GM19328 (cell line): Measurements from ENCODE around the gene POLR3F.
"Not testable (repeated sequence)": the region's sequence is repeated elsewhere in the genome, so short reads cannot be mapped to it uniquely, and the experiment has no call there.

ENCODE experiments used
- ATAC-seq: cut with Tn5 transposase; IDR thresholded peaks from one replicate; pipeline ENCODE4 v1.9.1; 2021; ENCODE audit warnings: mild to moderate bottlenecking, moderate library complexity; ENCODE audit not compliant: unreplicated experiment

Gene POLR3F

GRCh38 chr20:18504479-18505060, 37.4 kb downstream of the POLR3F start:
- no peak for ATAC-seq

GRCh38 chr20:18506744-18507143, 39.6 kb downstream of the POLR3F start:
- ATAC-seq, result no peak

GRCh38 chr20:18507218-18508191, 40.3 kb downstream of the POLR3F start, which contains the start of gene SEC23B:
TSS of gene SEC23B (plus strand) at chr20:18507940. CDS start at chr20:18510836, 2,896 bp downstream.
- peak; percentile 95 for ATAC-seq

DNA sequence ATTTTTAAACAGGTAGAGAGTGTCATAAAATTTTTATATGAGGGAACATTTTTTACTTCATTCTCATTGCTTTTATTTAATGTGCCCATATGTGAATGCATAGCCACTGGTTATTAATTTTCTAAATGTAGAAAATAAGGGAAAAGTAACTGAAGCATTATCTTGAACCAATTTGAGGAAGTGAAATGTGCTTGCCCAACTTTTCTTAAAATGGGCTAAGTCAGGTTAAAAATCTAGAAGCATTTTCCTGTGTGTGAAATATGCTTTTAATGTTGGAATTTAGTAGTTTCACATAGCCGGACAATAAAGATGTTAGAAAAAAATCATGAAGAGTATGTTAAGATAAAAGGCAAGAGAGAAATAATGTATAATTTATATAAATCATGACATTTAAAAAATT, 44.4 kb downstream of the POLR3F start:
- no peak for ATAC-seq

DNA sequence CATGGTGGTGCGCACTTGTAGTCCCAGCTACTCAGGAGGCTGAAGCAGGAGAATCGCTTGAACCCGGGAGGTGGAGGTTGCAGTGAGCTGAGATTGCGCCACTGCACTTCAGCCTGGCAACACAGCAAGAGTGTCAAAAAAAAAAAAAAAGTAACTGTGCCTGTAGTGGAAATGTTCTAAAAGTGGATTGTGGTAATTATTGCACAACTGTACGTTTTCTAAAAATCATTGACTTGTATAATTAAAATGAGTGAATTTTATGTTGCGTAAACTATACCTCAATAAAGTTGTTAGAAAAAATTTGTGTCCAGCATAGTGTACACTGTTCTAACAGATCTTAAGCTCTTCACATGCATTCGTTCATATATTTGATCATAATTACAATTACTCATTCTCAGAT, 46.0 kb downstream of the POLR3F start:
- no peak for ATAC-seq

- no peak for ATAC-seq
Measured at GRCh38 chr20:18514127-18514526, 46.9 kb downstream of the POLR3F start.

- ATAC-seq, result no peak
Measured at GRCh38 chr20:18515973-18516372, 48.8 kb downstream of the POLR3F start.

DNA sequence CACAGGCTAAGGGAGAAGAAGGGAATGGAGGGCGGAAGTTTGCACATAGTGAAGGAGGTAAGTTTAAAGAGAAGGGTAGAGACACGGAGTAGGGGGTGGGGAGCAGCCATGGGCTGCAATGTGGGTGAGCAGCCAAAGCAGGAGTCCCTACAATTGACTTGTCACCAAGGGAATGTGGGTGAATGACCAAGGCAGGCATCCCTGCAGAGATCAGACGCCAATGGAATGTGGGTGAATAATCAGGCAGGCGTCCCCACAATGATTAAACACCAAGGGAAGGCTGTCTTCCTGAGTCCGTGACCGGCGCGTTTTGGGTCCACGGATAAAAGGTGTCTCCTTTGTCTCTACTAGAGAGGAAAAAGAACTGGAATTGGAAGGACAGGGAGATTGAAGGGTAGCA, 54.9 kb downstream of the POLR3F start:
- ATAC-seq, result not testable (repeated sequence)

GRCh38 chr20:18523066-18523465, 55.9 kb downstream of the POLR3F start:
- ATAC-seq, result no peak

- ATAC-seq, result no peak
Measured at GRCh38 chr20:18524646-18525045, 57.5 kb downstream of the POLR3F start.

- not testable (repeated sequence) for ATAC-seq
Measured at GRCh38 chr20:18526761-18527160, 59.6 kb downstream of the POLR3F start.

GRCh38 chr20:18527339-18527738, 60.1 kb downstream of the POLR3F start:
- ATAC-seq, result no peak

DNA sequence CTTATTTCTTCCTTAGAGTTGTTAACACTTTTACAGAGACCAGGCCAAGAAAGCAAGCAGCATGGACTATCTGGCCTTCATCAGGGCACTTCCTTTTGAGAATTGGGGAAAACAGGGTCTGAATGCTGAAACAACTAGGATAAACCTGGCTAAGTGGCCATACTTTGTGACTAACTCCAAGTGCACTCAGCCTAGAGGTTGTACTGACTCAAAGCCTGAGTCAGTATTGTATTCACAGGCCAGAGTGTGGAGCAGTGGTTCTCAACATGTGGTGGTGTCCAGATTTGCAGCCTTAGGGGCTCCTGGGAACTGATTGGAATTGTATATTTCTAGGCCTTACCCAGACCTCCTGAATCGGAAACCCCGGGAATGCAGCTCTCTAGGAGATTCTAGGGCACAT, 60.6 kb downstream of the POLR3F start:
- ATAC-seq, result no peak

DNA sequence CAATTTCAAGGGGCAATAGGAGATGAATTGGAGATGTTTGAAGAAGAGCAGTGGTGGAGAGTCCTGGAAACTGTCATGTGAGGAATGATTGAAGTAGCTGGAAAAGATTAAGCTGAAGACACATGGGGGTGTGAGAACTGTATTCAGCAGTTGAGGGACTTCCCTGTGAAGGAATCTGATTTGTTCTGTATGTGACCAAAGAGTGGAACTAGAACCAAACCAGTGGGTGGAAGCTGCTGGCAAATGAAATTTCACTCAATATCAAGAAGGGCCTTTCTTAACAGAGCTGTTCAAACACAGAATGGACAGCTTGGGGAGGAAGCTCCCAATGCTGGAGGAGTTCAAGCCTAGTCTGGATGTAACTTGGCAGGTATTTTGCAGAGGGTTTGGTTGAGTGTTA, 61.9 kb downstream of the POLR3F start:
- ATAC-seq, result no peak

DNA sequence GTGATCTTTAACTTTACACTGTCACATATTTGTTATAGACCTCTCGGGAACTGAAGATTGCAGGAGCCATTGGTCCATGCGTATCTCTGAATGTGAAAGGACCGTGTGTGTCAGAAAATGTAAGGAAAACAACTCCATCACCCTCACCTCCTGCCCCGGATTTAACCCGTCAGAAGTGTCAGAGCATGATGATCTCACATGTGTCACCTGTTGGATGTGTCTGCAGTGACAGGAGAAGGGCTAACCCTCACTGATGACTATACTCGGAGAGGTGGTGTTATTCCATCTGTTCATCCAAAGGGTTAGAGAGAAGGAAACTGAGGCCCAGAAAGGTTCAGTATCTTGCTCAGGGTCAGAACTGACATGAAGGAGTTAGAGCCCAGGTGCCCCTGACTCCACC, 65.4 kb downstream of the POLR3F start:
- no peak for ATAC-seq

DNA sequence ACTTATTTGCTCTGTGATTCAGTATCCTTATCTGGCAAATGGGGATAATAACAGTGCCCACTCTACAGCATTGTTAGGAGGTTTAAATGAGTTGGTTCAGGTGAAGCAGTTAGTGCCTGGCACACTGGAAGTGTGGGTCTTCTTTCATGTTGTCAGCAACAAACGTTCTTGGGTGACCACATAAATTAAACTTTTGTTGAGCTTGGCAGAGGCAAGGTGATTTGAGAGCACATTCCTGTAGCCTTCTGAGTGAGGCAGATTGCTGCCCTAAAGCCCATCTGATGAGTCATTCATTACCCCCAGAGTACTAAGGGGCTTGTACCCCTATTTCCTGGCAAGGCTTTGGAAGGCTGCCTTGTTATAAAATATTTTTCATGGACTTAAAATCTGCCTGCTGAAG, 66.3 kb downstream of the POLR3F start:
- ATAC-seq, result no peak

DNA sequence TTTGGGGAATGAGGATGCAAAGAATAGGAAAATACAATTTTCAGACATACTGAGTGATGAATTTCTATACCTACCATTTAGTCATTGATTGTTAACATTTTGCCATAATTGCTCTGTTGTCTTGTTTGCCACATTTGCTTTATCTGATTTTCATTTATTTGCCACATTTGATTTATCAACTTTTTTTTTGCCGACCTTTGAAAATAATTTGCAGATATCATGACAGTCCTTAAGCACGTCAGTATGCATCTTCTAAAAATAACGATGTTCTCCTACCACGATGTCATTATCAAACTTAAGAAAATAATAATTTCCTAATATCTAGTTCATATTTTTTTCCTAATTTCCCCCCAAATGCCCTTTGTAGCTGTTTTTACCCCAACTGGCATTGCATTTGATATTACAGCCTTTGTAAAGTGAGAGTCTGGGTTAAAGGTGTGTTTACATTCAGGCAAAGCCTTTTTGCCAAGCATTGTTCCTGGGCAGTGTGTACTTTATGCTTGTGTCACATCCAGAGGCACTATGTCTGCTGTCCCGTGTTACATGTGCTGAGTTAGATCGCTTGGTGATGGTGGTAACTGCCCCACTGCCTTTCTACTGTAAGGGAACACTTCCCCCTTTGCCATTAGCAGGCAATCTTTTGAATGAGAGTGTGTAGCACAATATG, 66.9 kb downstream of the POLR3F start:
- ATAC-seq, result no peak
